GM19023 (cell line): ENCODE results near the gene PRR3.

Experiments used
- ATAC-seq: cut with Tn5 transposase; IDR thresholded peaks from one replicate; pipeline ENCODE4 v1.9.1; 2021; ENCODE audit warnings: mild to moderate bottlenecking, moderate library complexity; ENCODE audit not compliant: unreplicated experiment

The PRR3 gene

GRCh38 chr6:30611150-30611855, 54.2 kb downstream of the PRR3 start:
- no peak for ATAC-seq

- no peak for ATAC-seq
These were observed 54.7 kb downstream of the PRR3 start for GRCh38 chr6:30611856-30612194.

- no peak for ATAC-seq
These were observed 55.1 kb downstream of the PRR3 start for GRCh38 chr6:30612213-30612612.

- ATAC-seq, result no peak
These were observed 55.7 kb downstream of the PRR3 start for GRCh38 chr6:30612687-30613248.
